Daoy (cell line): Measurements from ENCODE around the gene FANCC. TPM values are rescaled to one million over a fixed set of nuclear protein-coding genes. Genes with fewer than 3 reads are reported as not detected.
A peak's percentile ranks its signal among the peaks of the same experiment; 100 is the strongest.

ENCODE experiments used
- DNase-seq: peaks from one replicate; pipeline ENCODE4 v3.0.0-alpha.2; 2015; ENCODE audit warnings: low read depth
- total RNA-seq: library from RNA; depleted of rRNA; stranded (reverse); fragments of >200 nt; shearing (Covaris generic); gene quantifications from 2 replicates; pipeline ENCODE4 v1.2.3, GENCODE V29; 2014

Gene FANCC
- total RNA-seq, 1 experiment from 2014 or later: 23.9 TPM

GRCh38 chr9:95147452-95148207, 169.9 kb downstream of the FANCC start:
- DNase-seq: no peak

- no peak for DNase-seq
These were observed 173.6 kb downstream of the FANCC start for GRCh38 chr9:95143591-95144561.

- no peak for DNase-seq
These were observed 174.8 kb downstream of the FANCC start for GRCh38 chr9:95142728-95143127.

GRCh38 chr9:95142315-95142714, 175.2 kb downstream of the FANCC start:
- DNase-seq: no peak

- DNase-seq: no peak
These were observed 176.7 kb downstream of the FANCC start for GRCh38 chr9:95140821-95141220.

- DNase-seq: no peak
These were observed 178.4 kb downstream of the FANCC start for GRCh38 chr9:95139126-95139525.

GRCh38 chr9:95138474-95138873, 179.0 kb downstream of the FANCC start:
- peak; percentile 70 for DNase-seq

GRCh38 chr9:95137587-95138145, 179.8 kb downstream of the FANCC start:
- no peak for DNase-seq

- DNase-seq: no peak
These were observed 181.8 kb downstream of the FANCC start for GRCh38 chr9:95135756-95136155.

- no peak for DNase-seq
These were observed 183.0 kb downstream of the FANCC start for GRCh38 chr9:95134457-95134881.

- DNase-seq: no peak
These were observed 184.2 kb downstream of the FANCC start for GRCh38 chr9:95133325-95133705.

GRCh38 chr9:95132366-95133324, 184.9 kb downstream of the FANCC start:
- DNase-seq: no peak

- peak; percentile 55 for DNase-seq
These were observed 186.2 kb downstream of the FANCC start for GRCh38 chr9:95131023-95131943.

GRCh38 chr9:95130484-95130883, 187.0 kb downstream of the FANCC start:
- no peak for DNase-seq

- no peak for DNase-seq
These were observed 187.8 kb downstream of the FANCC start for GRCh38 chr9:95129476-95130291.

GRCh38 chr9:95128177-95128524, 189.4 kb downstream of the FANCC start:
- no peak for DNase-seq

GRCh38 chr9:95127249-95128176, 190.0 kb downstream of the FANCC start:
- peak; percentile 89 for DNase-seq

- DNase-seq: no peak
These were observed 190.8 kb downstream of the FANCC start for GRCh38 chr9:95126739-95127138.
